SK-N-MC (cell line): ENCODE data around the gene ABCD3.
"Not testable (repeated sequence)": the region's sequence is repeated elsewhere in the genome, so short reads cannot be mapped to it uniquely, and the experiment has no call there.

Experiments used
- DNase-seq: peaks from one replicate; pipeline ENCODE4 v3.0.0-alpha.2; 2011; ENCODE audit warnings: low read depth, low spot score
- H3K27ac ChIP-seq: fragments of 200-600 bp; sonication (generic); 2 replicates; pipeline ENCODE4 v1.5.1; 2016; ENCODE audit warnings: mixed run types
- H3K36me3 ChIP-seq: fragments of 200-600 bp; sonication (generic); 2 replicates; pipeline ENCODE4 v1.6.1; 2017; ENCODE audit warnings: antibody characterized with exemption, low read length, mixed read lengths; ENCODE audit not compliant: insufficient read depth
- H3K4me3 ChIP-seq: fragments of 200-600 bp; sonication (generic); 2 replicates; pipeline ENCODE4 v1.5.1; 2016
- H3K9ac ChIP-seq: fragments of 200-600 bp; sonication (generic); 2 replicates; pipeline ENCODE4 v1.8.0; 2017; ENCODE audit warnings: mixed run types, mixed read lengths; ENCODE audit not compliant: insufficient read length
- H3K9me3 ChIP-seq: fragments of 200-600 bp; sonication (generic); 2 replicates; pipeline ENCODE4 v1.6.1; 2017; ENCODE audit warnings: low read depth, mild to moderate bottlenecking, antibody characterized with exemption, low read length, moderate library complexity, mixed read lengths
- EZH2 ChIP-seq: fragments of 200-600 bp; sonication (generic); IDR thresholded peaks from one replicate; pipeline ENCODE4 v1.6.1; 2017; ENCODE audit warnings: antibody characterized with exemption
- FOXP2 ChIP-seq: optimal IDR thresholded peaks from 2 replicates; pipeline ENCODE3; 2011; ENCODE audit warnings: mild to moderate bottlenecking, moderate library complexity; ENCODE audit not compliant: insufficient read depth; ENCODE audit errors: extremely low read length, control extremely low read depth
- POLR2AphosphoS5 ChIP-seq: IDR thresholded peaks from 2 replicates; pipeline ENCODE4 v1.6.1; 2012; ENCODE audit warnings: mild to moderate bottlenecking, low read depth, low read length, borderline replicate concordance

The ABCD3 gene

GRCh38 chr1:94425821-94426484 lies 7.8 kb downstream of the ABCD3 start:
- Histone ChIP-seq H3K4me3 (no peak overlapping the region), H3K9ac (no peak overlapping the region), H3K9me3 (0 out of 2 replicates have a peak, but pooled peaks cover 3% of the 10 kb centered on the region), H3K36me3 (peaks cover 8% of the 10 kb centered on the region; the same call in 1 of the 2 replicates), H3K27ac (no peak overlapping the region)
- no peak for DNase-seq
- TF ChIP-seq FOXP2, result no peak
- no peak for TF ChIP-seq POLR2AphosphoS5
- TF ChIP-seq EZH2, result no peak

- H3K27ac ChIP-seq, H3K4me3 ChIP-seq, DNase-seq, H3K36me3 ChIP-seq, H3K9me3 ChIP-seq, H3K9ac ChIP-seq: not testable (repeated sequence)
Observed at GRCh38 chr1:94426485-94426870, 8.3 kb downstream of the ABCD3 start.

GRCh38 chr1:94428441-94428840 lies 10.3 kb downstream of the ABCD3 start:
- Histone ChIP-seq H3K9me3 (0 out of 2 replicates have a peak, but pooled peaks cover 3% of the 10 kb centered on the region), H3K36me3 (peaks cover 8% of the 10 kb centered on the region; the same call in 1 of the 2 replicates), H3K27ac (no peak overlapping the region), H3K9ac (no peak overlapping the region), H3K4me3 (no peak overlapping the region)
- no peak for DNase-seq
- TF ChIP-seq FOXP2 (no peak), POLR2AphosphoS5 (no peak), EZH2 (no peak)

- H3K27ac ChIP-seq, H3K9ac ChIP-seq, DNase-seq, H3K9me3 ChIP-seq, H3K36me3 ChIP-seq, H3K4me3 ChIP-seq: not testable (repeated sequence)
Observed at GRCh38 chr1:94428927-94429528, 10.8 kb downstream of the ABCD3 start.

GRCh38 chr1:94430066-94430465 lies 11.9 kb downstream of the ABCD3 start:
- not testable (repeated sequence) for H3K27ac ChIP-seq, H3K4me3 ChIP-seq, H3K36me3 ChIP-seq, DNase-seq, H3K9me3 ChIP-seq, H3K9ac ChIP-seq

- TF ChIP-seq EZH2 (no peak), FOXP2 (no peak), POLR2AphosphoS5 (no peak)
- DNase-seq, result no peak
- H3K4me3 ChIP-seq, result no peak overlapping the region
- no peak overlapping the region for H3K27ac ChIP-seq
- H3K9me3 ChIP-seq, result 0 out of 2 replicates have a peak, but pooled peaks cover 3% of the 10 kb centered on the region
- H3K36me3 ChIP-seq, result peaks cover 8% of the 10 kb centered on the region; the same call in 1 of the 2 replicates
- no peak overlapping the region for H3K9ac ChIP-seq
Observed at GRCh38 chr1:94433866-94434265, 15.7 kb downstream of the ABCD3 start.

- TF ChIP-seq EZH2 (no peak), POLR2AphosphoS5 (no peak), FOXP2 (no peak)
- Histone ChIP-seq H3K9me3 (0 out of 2 replicates have a peak, but pooled peaks cover 3% of the 10 kb centered on the region), H3K9ac (no peak overlapping the region), H3K4me3 (no peak overlapping the region), H3K36me3 (peaks cover 8% of the 10 kb centered on the region; the same call in 1 of the 2 replicates), H3K27ac (no peak overlapping the region)
- DNase-seq, result no peak
Observed at GRCh38 chr1:94434365-94435045, 16.3 kb downstream of the ABCD3 start.

GRCh38 chr1:94438692-94439276 lies 20.6 kb downstream of the ABCD3 start:
- 0 out of 2 replicates have a peak, but pooled peaks cover 3% of the 10 kb centered on the region for H3K9me3 ChIP-seq
- no peak for TF ChIP-seq POLR2AphosphoS5
- no peak for TF ChIP-seq FOXP2
- no peak for TF ChIP-seq EZH2
- peaks cover 12% of the 10 kb centered on the region for H3K36me3 ChIP-seq
- no peak overlapping the region for H3K27ac ChIP-seq
- DNase-seq, result no peak
- H3K9ac ChIP-seq, result no peak overlapping the region
- H3K4me3 ChIP-seq, result no peak overlapping the region
